Caco-2 (cell line): ENCODE data around the gene HELZ. TPM values are rescaled to one million over a fixed set of nuclear protein-coding genes. Genes with fewer than 3 reads are reported as not detected.
A peak's percentile ranks its signal among the peaks of the same experiment; 100 is the strongest.

Experiments used
- BruUV-seq: library from RNA; stranded (reverse); fragments of 400-500 nt; replicated peaks from 2 replicates; lab custom pipeline; 2021; lab: Mats Ljungman, UMichigan
- CTCF ChIA-PET: fragments of 300-600 bp; sonication (Branson Sonifier 250); formaldehyde crosslinking; loops from one replicate; lab custom pipeline; 2022; ENCODE audit warnings: antibody characterized with exemption; lab: Charles Lee
- POLR2A ChIA-PET: fragments of 300-600 bp; sonication (Branson Sonifier 250); formaldehyde crosslinking; loops from one replicate; lab custom pipeline; 2022; ENCODE audit warnings: antibody characterized with exemption; lab: Charles Lee
- DNase-seq, 2 experiments: peaks; one replicate each; pipeline versions ENCODE4 v3.0.0 to v3.0.0-alpha.2; 2020 to 2022
- H3K27me3 ChIP-seq: replicated peaks from 2 replicates; pipeline ENCODE4 v1.6.0; 2011; ENCODE audit warnings: low read length; ENCODE audit not compliant: control insufficient read depth, insufficient read depth
- H3K36me3 ChIP-seq: 2 replicates; pipeline ENCODE4 v1.5.1; 2011; ENCODE audit warnings: low read length; ENCODE audit not compliant: control insufficient read depth, insufficient read depth
- H3K4me1 ChIP-seq: fragments of 250-450 bp; sonication (Bioruptor Pico); 2 replicates; pipeline ENCODE4 v1.5.1; 2020; ENCODE audit warnings: mild to moderate bottlenecking
- H3K4me3 ChIP-seq: 2 replicates; pipeline ENCODE4 v1.5.1; 2011; ENCODE audit warnings: low read depth, mild to moderate bottlenecking, control low read depth, low read length
- H3K9me3 ChIP-seq: fragments of 250-450 bp; sonication (Bioruptor Pico); 2 replicates; pipeline ENCODE4 v1.5.1; 2020; ENCODE audit warnings: mild to moderate bottlenecking, moderate library complexity
- H3K27ac Mint-ChIP-seq: one replicate; pipeline ENCODE4 v1.8.0; 2022; ENCODE audit warnings: mixed read lengths; ENCODE audit not compliant: unreplicated experiment
- H3K27me3 Mint-ChIP-seq: one replicate; pipeline ENCODE4 v1.8.0; 2022; ENCODE audit warnings: mixed read lengths; ENCODE audit not compliant: insufficient read depth, unreplicated experiment
- H3K36me3 Mint-ChIP-seq: one replicate; pipeline ENCODE4 v1.8.0; 2022; ENCODE audit warnings: mild to moderate bottlenecking, mixed read lengths; ENCODE audit not compliant: insufficient read depth, unreplicated experiment
- H3K4me1 Mint-ChIP-seq: one replicate; pipeline ENCODE4 v1.8.0; 2022; ENCODE audit warnings: low read depth, mixed read lengths; ENCODE audit not compliant: unreplicated experiment
- H3K4me3 Mint-ChIP-seq: one replicate; pipeline ENCODE4 v1.8.0; 2022; ENCODE audit warnings: mild to moderate bottlenecking, moderate library complexity, mixed read lengths; ENCODE audit not compliant: unreplicated experiment
- H3K9me3 Mint-ChIP-seq: one replicate; pipeline ENCODE4 v1.8.0; 2022; ENCODE audit warnings: mixed read lengths; ENCODE audit not compliant: unreplicated experiment
- intact Hi-C: fragments of 100-400 bp; cut with micrococcal nuclease; formaldehyde crosslinking; loops from one replicate; pipeline ENCODE4 v1.10.0; 2022; ENCODE audit not compliant: unreplicated experiment
- total RNA-seq: library from RNA; stranded (reverse); gene quantifications from 2 replicates; pipeline ENCODE4 v1.2.3, GENCODE V29; 2022
- TF ChIP-seq, protein P1 (sequence below), 2 experiments: fragments of 200-600 bp in 1 of 2; IDR thresholded peaks; 1 replicate in 1 of 2; 2 replicates in 1 of 2; pipeline versions ENCODE4 v1.5.1 to v1.8.0; 2011 to 2022; ENCODE audit warnings: antibody characterized with exemption in 1 of 2, control low read depth in 1 of 2, inconsistent platforms in 1 of 2, low read depth in 1 of 2, low read length in 1 of 2, mild to moderate bottlenecking in 1 of 2, moderate library complexity in 1 of 2; ENCODE audit not compliant: insufficient read depth in 1 of 2, severe bottlenecking in 1 of 2, unreplicated experiment in 1 of 2

The HELZ gene
- total RNA-seq, 1 experiment from 2014 or later: 63.8 TPM

DNA sequence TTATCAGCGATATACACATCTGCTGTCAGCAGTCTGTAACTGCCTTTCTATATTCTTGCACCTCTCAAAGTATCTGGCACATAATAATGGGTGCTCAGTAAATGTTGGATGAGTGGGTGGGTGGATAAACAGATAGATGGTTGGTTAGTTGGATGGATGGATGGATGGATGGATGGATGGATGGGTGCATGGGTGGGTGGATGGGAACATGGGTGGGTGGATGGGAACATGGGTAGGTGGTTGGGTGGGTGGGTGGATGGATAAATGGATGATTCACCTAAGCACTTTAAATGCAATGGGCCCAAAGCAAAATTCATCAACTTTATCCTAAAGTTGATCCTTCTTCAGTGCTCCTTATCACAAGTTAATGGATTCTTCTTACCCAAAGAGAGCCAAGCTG, 48.6 kb downstream of the HELZ start:
- TF ChIP-seq, protein P1, sequence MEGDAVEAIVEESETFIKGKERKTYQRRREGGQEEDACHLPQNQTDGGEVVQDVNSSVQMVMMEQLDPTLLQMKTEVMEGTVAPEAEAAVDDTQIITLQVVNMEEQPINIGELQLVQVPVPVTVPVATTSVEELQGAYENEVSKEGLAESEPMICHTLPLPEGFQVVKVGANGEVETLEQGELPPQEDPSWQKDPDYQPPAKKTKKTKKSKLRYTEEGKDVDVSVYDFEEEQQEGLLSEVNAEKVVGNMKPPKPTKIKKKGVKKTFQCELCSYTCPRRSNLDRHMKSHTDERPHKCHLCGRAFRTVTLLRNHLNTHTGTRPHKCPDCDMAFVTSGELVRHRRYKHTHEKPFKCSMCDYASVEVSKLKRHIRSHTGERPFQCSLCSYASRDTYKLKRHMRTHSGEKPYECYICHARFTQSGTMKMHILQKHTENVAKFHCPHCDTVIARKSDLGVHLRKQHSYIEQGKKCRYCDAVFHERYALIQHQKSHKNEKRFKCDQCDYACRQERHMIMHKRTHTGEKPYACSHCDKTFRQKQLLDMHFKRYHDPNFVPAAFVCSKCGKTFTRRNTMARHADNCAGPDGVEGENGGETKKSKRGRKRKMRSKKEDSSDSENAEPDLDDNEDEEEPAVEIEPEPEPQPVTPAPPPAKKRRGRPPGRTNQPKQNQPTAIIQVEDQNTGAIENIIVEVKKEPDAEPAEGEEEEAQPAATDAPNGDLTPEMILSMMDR (IDR thresholded peaks at IDR 0.05; ENCODE audit: insufficient read depth in 1 of 2, low read depth in 1 of 2, low read length in 1 of 2, severe bottlenecking in 1 of 2, unreplicated experiment in 1 of 2): no peak
- Mint-ChIP-seq H3K9me3 (no peaks in the 10 kb centered on the region), H3K4me3 (no peak overlapping the region), H3K36me3 (peaks cover 32% of the 10 kb centered on the region), H3K27me3 (no peaks in the 10 kb centered on the region), H3K4me1 (peaks cover 24% of the 10 kb centered on the region), H3K27ac (peak overlapping the region; percentile 34)
- Histone ChIP-seq H3K9me3 (no peaks in the 10 kb centered on the region), H3K4me3 (no peak overlapping the region), H3K4me1 (peaks cover 19% of the 10 kb centered on the region), H3K27me3 (no peaks in the 10 kb centered on the region), H3K36me3 (peaks cover 6% of the 10 kb centered on the region)
- POLR2A ChIA-PET: no interaction called here
- intact Hi-C loops: no loop called here
- no peak for DNase-seq
- BruUV-seq: no TSS peak
- CTCF ChIA-PET: no interaction called here

DNA sequence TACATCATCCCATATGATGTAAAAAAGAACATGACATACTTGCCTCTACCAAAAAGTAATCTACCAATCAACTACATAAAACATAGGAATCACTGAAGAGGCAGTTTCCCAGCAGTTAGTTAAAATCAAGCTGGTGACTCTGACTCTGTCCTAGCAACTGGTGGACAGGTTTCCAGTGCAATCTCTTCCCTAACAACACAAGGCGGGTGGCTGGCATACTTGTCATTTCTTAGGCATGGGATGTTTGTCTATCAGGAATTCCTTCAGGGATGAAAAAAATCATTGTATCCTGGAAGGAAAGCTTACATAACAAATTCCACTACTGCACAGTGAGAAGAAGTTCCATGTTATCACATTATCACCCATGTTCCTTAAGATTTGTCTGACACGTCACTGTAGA, 50.9 kb downstream of the HELZ start:
- no peak overlapping the region for H3K4me3 Mint-ChIP-seq
- POLR2A ChIA-PET: interaction anchor here (1.0 kb wide), 1 partner anchor 51 kb away, joined by 3 read pairs; the partner anchor contains the start of gene HELZ
- DNase-seq: peak; percentile 63 to 69
- H3K9me3 ChIP-seq: no peaks in the 10 kb centered on the region
- no peak overlapping the region for H3K4me3 ChIP-seq
- CTCF ChIA-PET: no interaction called here
- H3K36me3 ChIP-seq: peaks cover 4% of the 10 kb centered on the region; the same call in 1 of the 2 replicates
- H3K4me1 Mint-ChIP-seq: peaks cover 24% of the 10 kb centered on the region
- H3K27ac Mint-ChIP-seq: peak overlapping the region; percentile 73
- BruUV-seq: no TSS peak
- H3K9me3 Mint-ChIP-seq: no peaks in the 10 kb centered on the region
- peaks cover 23% of the 10 kb centered on the region for H3K36me3 Mint-ChIP-seq
- intact Hi-C loops: no loop called here
- TF ChIP-seq, protein P1 (IDR thresholded peaks at IDR 0.05; ENCODE audit: insufficient read depth in 1 of 2, low read depth in 1 of 2, low read length in 1 of 2, severe bottlenecking in 1 of 2, unreplicated experiment in 1 of 2): no peak
- no peaks in the 10 kb centered on the region for H3K27me3 Mint-ChIP-seq
- H3K27me3 ChIP-seq: no peaks in the 10 kb centered on the region
- H3K4me1 ChIP-seq: peaks cover 19% of the 10 kb centered on the region

DNA sequence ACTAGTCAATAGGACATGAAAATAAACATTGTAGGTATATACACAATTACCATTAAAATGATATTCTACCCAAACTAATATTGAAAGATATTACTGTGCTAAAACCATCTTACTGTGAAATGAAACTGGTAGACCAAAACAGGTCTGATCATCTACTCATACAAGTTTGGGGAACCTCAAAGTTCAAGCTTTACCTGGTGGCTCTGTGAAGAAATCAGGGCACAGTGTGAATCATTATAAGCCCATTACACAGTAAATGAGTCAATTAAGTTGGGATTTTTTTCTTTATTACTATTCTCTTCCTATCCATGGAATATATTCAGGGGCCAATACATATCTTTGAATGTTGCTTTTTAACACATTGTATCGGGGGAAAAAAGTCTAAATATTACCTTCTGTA, 57.1 kb downstream of the HELZ start:
- no peaks in the 10 kb centered on the region for H3K36me3 ChIP-seq
- H3K4me1 Mint-ChIP-seq: no peaks in the 10 kb centered on the region
- ChIA-PET CTCF (no interaction called here), POLR2A (no interaction called here)
- H3K27ac Mint-ChIP-seq: no peak overlapping the region
- no peaks in the 10 kb centered on the region for H3K27me3 ChIP-seq
- no peaks in the 10 kb centered on the region for H3K9me3 ChIP-seq
- no TSS peak for BruUV-seq
- no peak for DNase-seq
- TF ChIP-seq, protein P1 (IDR thresholded peaks at IDR 0.05; ENCODE audit: insufficient read depth in 1 of 2, low read depth in 1 of 2, low read length in 1 of 2, severe bottlenecking in 1 of 2, unreplicated experiment in 1 of 2): no peak
- intact Hi-C loops: no loop called here
- H3K4me3 ChIP-seq: no peak overlapping the region
- H3K36me3 Mint-ChIP-seq: peaks cover 39% of the 10 kb centered on the region
- H3K4me3 Mint-ChIP-seq: no peak overlapping the region
- H3K9me3 Mint-ChIP-seq: no peaks in the 10 kb centered on the region
- no peaks in the 10 kb centered on the region for H3K4me1 ChIP-seq
- no peaks in the 10 kb centered on the region for H3K27me3 Mint-ChIP-seq
